Stromal cell of bone marrow (primary cell): ENCODE measurements around the gene PPP5C.
A peak's percentile ranks its signal among the peaks of the same experiment; 100 is the strongest.
"Not testable (repeated sequence)": the region's sequence is repeated elsewhere in the genome, so short reads cannot be mapped to it uniquely, and the experiment has no call there.

ENCODE experiments used
- DNase-seq: peaks from one replicate; pipeline ENCODE4 v3.0.0-alpha.2; 2012; ENCODE audit warnings: low read depth

PPP5C gene

DNA sequence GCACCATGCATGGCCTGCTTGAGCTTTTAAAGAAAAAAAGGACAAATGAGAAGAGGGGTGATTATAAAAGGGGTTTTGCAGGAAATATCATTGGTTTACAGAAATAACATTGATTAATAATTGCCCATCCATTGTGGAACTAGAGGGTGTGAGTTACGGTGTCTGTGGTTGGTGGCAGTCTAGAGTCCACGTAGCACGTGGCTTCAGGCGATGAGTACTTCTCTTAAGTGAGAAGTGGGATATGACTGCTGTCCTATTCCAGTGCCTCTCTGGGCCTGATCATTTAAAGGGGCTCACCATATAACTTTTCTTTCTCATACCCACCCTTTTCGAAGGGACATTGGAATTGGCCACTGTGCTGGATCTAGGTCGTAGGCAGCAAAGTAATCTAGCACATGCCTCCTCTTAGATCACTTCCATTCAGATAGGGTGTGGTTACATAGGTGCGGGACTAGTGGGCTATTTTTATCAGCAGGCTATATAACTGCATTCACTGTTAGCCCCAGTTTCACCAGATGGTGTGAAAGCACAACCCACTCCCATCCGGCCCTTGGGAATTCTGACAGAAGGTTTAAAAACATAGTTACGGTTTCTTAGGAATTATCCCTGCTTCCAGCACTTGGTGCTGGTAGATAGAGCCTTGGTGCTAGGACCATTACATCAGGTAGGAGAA, 19.9 kb downstream of the PPP5C start:
- DNase-seq, result no peak

DNA sequence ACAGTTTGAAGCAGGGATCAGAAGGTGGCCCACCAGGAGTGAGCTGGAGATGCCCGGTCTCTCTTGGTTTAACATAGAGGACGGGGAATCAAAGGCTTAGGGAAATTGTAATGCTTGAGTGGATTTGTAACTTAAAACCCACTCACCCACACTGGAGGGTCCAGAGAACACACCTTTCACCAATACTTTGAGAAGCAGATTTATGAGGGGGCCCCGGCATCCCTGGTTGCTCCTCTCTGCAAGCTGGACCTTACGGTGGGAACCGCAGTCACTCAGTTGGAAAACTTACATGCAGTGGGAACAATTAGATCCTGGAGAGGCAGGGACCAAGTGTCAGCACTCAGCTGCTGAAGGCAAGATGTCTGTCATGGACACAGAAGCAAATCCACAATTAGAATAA, 20.5 kb downstream of the PPP5C start:
- no peak for DNase-seq

DNA sequence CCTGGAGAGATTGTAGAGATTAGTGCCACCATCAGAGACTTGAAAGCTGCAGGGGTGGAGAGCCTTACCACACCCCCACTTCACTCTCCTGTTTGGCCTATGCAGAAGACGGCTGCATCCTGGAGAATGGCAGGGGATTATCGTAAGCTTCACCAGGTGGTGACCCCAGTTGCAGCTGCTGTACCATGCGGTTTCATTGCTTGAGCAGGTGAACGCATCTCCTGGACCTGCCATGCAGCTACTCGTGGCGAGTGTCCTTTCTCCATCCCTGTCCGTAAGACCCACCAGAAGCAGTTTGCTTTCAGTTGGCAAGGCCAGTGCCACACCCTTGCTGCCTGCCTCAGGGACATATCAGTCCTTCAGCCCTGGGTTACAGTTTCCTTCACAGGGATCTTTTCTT, 21.2 kb downstream of the PPP5C start:
- DNase-seq, result no peak

DNA sequence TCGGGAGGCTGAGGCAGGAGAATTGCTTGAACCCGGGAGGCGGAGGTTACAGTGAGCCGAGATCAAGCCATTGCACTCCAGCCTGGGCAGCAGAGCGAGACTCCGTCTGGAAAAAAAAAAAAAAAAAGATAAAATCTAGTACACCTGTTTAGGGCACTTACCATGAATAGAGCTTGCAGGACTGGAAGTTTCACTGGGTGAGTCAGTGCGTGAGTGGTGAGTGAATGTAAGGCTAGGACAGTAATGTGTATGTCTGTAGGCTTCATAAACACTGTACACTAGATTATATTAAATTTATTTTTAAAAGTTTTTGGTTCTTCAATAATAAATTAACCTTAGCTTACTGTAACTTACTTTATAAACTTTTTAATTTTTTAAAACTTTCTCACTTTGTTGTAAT, 22.9 kb downstream of the PPP5C start:
- no peak for DNase-seq

DNA sequence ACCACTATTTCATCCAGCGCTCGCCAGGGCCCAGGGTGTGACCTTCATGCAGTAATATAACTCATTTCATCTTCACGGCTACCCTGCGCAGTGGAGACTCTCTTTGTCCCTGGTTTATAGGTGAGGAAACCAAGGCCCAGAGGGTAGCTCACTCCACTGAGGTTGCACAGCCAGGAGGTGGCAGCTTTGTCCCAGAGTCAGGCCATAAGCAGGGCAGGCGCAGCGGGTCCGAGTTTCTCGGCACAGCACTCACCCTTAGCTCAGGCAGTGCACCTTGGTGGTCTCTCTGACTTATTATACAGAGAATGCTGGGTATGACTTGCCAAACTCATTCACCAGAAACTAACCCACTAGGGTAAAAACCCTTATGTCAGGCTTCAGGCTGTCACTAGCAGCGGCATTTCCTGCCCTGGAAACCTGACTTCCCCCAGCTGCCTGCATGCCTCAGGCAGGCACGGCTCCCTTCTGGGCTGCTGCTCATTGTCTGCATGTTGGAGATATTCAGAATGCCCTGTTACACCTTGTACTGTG, 24.5 kb downstream of the PPP5C start:
- no peak for DNase-seq

DNA sequence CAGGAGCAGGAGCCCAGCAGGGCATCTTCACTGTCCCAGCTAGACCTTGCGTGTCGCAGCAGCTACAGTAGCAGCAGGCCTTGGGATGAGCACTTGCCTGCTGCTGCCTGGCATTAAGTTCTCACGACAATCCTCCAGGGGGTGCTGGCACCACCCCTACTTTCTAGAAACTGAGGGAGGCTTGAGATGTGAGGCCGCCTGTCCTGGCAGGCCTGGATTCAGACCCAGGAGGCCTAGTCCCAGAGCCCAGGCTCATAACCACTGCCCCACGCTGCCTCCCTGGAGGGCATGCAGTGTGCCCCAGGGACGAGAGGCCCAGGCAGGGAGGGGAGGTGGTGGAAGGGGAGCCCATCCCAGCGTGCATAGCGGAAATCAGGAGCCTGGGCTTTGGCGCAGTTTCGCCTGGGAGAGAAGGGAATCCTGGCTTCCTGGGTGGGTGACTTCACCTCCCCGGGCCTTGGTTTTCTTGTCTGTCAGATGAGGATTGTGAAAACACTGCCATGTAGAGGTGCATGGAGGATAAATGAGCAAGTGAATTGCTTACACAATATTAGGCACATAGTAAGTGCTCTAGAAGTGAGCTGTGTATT, 26.1 kb downstream of the PPP5C start:
- no peak for DNase-seq

DNA sequence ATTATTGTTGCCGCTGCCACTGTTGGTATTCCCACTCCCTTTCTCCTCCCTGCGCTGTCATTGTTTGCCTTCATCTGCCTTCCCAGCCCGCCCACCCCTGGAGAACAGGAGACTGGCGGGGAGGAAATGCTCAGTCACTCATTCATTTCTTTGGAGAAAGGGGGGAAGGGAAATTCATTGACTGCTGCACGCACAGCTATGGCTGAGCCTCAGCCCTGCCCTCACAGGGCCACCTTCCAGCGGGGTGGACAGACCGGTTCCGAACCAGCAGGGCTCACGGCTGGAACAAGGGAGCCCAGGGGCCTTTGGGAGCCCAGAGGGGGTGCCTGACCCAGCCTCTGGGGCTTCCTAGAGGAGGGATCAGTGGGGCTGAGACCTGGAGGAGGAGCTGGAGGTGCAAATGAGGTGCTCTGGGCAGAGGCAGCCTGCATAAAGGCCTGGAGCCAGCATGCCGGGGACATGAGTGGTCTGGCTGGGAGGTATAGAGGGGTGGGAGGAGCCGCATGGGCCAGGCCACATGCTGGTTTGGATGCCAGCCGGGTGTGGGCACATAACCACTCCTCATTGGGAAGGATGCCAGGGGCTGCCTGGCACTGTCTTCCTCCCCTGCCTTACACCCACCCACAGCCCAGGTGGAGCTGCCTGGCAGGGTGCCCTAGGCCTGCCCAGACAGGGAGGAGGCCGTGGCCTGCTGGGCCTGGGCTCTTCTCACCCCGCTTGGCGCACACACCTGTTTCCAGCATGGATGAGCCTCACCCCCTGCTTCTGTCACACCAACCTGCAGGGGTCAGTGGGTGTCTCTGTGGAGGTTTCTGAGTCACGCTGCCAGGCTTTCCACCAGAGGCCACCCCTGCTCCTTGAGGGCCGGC, 26.8 kb downstream of the PPP5C start:
- DNase-seq, result peak; percentile 28

DNA sequence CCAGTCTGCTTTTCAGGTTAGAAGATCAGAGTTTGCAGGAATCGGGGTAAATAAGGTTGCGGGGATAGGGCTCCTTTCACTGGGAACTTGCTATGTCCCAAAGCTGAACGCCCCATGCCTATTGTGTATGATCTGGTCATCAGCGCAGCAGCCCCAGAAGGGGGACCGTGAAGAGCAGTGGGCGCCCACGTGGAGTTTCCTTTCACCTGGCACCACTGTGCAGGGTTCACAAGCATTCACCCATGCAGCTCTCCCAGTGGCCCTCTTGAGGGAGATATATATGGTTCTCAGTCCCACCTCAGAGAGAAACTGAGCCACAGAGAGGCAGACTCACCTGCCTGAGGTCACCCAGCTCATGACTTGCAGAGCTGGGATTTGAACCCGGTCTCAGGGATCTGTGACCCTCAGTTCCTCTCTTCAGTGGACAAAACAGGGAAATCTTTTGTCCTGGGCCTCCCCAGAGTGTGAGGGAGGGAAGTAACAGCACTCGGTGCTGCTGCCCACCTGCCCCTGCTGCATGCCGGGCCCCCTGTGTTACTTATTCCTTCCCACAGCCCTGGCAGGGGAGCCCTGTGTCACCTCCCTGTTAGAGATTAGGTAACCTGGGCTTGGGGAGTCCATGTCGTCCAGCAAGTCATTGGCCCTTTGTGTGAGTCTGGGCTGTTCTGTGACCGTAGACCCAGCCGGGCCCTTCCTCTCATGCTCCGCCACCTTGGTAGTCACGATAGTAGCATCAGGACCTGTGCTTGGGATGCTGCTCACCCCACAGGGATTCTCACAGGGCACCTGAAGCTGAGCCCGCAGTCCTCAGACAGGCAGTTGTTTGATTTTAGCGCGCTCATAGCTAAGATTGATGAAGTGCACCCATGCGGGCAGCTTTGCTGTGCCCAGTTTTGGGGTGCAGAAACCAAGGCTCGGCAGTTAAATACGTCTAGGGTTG, 27.9 kb downstream of the PPP5C start:
- no peak for DNase-seq

DNA sequence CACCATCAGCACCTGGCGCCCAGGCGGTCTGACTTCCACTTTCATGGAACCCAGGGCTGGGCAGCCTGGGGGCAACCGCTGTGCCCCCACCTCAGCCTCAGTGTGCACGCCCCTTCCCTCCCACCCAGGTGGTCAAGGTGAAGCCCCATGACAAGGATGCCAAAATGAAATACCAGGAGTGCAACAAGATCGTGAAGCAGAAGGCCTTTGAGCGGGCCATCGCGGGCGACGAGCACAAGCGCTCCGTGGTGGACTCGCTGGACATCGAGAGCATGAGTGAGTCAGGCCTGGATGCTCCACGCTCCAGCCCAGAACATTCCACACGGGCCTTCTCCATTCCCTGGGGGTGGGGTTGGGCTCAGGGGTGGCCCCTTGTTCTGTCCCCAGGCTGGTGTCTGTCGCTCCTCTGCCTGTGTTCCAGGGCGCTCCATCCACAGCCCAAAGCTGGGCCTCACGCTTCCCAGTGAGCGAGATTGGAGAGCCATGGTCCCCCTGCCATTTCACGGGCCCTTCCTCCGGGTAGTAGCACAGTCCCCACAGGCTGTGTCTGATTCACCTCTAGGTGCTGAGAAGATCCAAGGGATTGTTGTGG, 28.7 kb downstream of the PPP5C start:
- DNase-seq, result not testable (repeated sequence)

DNA sequence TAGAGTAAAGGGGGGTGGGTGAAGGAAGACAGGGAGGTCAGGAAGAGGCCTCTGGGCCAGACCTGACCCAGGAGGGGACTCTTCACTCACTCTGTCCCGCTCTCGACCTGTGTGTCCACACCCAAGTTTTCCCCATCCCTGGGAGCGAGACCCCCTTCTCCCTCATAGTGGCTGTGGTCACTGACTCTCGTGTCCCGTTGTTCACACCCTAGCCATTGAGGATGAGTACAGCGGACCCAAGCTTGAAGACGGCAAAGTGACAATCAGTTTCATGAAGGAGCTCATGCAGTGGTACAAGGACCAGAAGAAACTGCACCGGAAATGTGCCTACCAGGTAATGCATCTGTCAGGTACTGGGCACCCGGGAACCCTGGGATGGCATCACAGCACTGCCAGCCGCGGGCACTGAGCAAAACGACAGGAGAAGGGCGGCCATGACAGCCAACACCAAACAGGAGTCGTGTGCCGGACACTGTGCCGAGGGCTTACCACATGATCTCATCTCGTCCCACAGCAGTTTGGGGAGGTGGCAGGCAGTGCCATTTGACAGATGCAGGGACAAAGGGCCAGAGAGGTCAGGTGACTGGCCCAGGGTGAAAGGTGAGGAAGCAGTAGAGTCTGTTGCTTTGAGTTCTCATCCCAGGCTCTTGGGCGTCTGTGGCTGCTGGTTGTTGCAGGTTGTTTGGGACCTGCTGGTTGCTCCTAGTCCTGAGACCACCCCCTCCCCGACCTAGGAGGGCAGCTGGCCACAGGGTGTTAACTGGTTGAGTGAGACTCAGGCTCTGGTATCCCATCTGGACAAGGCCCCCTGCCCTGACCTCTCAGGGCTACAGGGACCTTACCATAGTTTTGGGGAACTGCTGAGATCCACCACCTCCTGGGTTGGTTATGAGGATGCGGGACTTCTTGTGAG, 29.6 kb downstream of the PPP5C start:
- no peak for DNase-seq

DNA sequence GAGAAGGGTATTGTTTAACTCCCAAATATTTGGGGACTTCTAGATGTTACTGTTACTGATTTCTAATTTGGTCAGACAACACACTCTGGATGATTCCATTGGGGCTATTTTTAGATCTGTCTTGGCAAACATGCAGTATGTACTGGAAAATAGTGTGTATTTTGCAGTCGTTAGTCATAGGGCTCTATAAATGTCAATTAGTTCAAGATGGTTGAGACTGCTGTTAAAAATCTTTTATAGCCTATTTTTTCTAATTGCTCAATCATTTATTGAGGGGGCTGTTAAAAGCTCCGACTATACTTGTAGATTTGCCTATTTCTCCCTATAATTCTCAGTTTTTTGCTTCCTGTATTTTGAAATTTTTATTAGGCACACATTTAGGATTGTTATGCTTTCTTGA, 31.4 kb downstream of the PPP5C start:
- DNase-seq, result peak; percentile 87

DNA sequence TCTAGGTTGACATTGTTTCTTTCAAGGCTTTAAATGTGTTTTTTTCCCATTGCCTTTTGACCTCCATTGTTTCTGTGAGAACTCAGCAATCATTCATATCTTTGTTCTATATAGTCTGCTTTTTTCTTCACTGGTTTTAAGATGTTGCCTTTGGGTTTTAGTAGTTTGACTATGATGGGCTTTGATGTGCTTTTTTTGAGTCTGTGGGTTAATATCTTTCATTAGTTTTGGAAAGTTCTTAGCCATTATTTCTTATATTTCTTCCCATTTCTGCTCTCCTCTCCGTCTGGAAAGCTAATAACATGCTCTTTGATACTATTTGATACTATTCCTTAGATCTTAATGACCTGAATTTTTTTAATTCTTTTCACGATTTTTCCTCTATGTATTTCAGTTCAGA, 33.8 kb downstream of the PPP5C start:
- no peak for DNase-seq

DNA sequence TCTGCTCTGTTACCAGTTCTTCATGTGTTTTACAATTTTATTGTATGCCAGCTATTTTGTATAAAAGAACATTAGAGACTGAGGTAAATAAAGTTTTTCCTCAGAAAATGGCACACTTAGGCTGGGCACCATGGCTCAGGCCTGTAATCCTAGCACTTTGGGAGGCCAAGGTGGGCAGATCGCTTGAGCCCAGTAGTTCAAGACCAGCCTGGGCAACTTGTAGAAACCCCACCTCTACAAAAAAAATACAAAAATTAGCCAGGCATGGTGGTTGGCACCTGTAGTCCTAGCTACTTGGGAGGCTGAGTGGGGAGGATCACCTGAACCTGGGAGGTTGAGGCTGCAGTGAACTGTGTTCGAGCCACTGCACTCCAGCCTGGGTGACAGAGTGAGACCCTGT, 34.5 kb downstream of the PPP5C start:
- no peak for DNase-seq

DNA sequence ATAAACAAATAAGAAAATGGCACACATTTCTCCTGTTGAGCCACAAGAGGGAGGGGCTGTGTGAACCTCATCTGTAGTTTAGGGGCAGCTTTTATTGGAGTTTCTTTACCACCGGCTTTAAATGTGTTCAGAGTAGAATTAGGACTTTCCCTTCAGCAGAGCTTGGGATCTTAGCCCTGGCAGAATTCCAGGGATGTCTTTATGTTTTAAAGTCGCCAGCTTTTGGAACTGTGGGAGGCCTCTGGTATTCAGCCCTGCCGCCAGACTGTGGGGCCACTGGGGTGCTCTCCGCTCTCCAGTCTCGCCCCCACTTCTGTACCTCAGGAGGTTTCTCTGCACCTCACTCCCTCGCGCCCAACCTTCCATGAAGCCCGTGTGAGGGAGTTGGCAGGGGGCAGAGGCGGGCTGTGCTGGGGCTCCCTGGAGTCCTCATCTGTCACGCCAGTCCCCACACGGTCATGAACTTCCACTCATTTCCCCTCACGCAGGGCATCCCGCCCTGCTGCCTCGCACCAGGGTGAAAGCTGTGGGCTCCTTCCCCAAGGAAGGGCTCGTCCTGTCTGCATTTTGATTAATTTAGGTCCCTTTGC, 35.0 kb downstream of the PPP5C start:
- no peak for DNase-seq

DNA sequence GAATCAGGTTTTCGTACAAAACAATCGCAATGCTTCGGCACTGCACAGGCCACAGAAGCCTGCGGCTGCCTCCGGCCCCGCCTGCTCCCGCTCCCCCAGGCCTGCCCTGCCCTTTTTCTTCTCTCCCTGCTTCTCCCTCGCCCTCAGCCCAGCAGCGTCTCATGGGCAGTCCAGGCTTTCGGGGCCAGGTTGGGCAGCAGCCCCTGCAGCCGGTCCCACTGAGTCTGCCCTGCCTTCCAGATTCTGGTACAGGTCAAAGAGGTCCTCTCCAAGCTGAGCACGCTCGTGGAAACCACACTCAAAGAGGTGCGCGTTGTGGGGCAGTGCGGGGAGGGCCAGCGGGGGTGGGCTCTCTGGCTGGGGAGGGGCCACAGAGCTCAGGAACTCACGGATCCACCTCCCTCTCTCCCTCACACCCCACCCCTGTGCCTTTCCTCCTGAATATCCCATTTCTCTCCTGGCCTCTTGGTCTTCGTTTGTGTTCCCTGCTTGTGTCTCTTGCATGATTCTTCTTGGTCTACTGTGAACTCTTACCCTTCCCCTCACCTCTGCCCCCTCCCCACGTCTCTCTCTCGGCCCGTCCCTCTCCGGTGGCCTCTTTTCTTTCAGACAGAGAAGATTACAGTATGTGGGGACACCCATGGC, 36.4 kb downstream of the PPP5C start:
- DNase-seq, result no peak

DNA sequence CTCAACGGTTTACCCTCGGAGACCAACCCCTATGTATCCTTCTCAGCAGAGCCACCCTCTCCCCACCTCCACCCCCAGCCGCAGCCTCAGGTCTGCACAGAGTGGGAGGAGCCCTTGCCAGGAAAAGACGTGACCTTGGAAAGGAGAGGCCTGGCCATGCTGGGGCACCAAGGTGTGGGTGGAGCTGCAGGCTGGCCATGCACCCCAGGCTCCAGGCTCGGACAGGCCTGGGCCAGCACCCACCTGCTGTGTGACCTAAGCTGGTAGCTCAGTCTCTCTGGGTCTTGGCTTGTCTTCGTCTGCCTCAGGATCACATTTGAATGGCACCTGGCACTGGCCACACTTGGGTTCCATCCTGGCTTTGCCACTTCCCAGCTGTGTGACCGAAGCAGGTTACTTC, 37.0 kb downstream of the PPP5C start:
- no peak for DNase-seq

DNA sequence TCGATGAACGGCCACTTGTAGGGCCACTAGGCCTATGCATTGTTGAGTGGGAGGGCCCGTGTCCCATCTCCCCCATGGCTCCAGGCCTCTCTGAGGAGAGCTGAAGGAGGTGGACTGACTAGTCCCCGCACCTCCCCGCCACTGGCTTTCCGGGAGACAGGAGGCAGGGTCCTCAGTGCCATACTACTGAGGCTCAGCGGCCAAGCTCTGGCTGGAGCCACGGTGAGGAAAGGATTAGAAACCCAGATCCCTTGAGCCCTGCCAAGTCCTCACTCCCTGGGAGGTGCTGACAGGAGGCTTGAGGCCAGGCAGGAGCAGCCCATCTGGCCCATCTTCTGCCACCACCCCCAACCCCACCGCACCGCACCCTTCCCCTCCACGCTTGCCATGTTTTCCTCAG, 37.5 kb downstream of the PPP5C start:
- no peak for DNase-seq

DNA sequence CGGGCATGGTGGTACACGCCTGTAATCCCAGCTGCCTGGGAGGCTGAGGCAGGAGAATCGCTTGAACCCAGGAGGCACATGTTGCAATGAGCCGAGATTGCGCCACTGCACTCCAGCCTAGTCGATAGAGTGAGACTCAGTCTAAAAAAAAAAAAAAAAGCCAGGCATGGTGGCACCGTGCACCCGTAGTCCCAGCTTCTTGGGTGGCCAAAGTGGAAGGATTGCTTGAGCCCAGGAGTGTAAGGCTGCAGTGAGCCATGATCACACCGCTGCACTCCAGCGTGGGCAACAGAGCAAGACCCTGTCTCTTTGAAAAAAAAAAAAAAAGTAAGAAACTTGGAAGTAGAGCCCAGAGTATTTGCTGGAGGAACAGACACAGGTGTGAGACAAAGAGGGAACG, 38.7 kb downstream of the PPP5C start:
- DNase-seq, result no peak

DNA sequence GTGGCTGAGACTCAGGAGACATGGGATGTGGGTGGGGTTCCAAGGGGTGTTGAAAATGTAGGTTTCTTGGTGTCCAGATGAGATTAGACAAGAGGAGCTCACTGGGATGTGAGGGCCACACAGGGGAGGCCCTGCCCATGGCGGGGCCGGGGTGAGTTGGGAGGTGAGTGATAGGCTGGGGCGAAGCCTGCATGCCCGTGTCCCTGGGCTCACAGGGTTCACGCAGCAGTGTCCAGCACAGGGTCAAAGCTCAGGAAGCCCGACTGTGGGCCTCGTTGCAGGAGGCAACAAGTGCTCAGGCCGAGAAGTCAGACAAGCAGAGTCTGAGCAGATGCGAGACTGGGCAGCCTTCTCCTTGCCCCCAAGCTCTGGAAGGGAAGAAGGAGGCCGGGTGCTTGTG, 39.3 kb downstream of the PPP5C start:
- DNase-seq, result no peak
